Trophoblast cell (in vitro differentiated cells and primary cell): ENCODE data around the gene ERLEC1.
A peak's percentile ranks its signal among the peaks of the same experiment; 100 is the strongest.

Experiments
- DNase-seq, 2 donors: peaks; one replicate each; pipeline ENCODE4 v3.0.0-alpha.2; 2016
- H2AFZ ChIP-seq: 2 replicates; pipeline ENCODE4 v1.6.1; 2013; ENCODE audit warnings: low read length, moderate library complexity, mild to moderate bottlenecking; ENCODE audit not compliant: insufficient read depth, poor library complexity
- H2AK5ac ChIP-seq: 2 replicates; pipeline ENCODE4 v1.6.1; 2013; ENCODE audit warnings: mild to moderate bottlenecking, low read length
- H2BK120ac ChIP-seq: 2 replicates; pipeline ENCODE4 v1.6.1; 2013; ENCODE audit warnings: low read length, mild to moderate bottlenecking, moderate library complexity; ENCODE audit not compliant: insufficient read depth, poor library complexity
- H2BK12ac ChIP-seq: 2 replicates; pipeline ENCODE4 v1.6.1; 2013; ENCODE audit warnings: mild to moderate bottlenecking, low read length, moderate library complexity
- H2BK5ac ChIP-seq: 2 replicates; pipeline ENCODE4 v1.6.1; 2013; ENCODE audit warnings: low read length, low read depth, moderate library complexity, mild to moderate bottlenecking; ENCODE audit not compliant: poor library complexity
- H3K14ac ChIP-seq: 2 replicates; pipeline ENCODE4 v1.6.1; 2013; ENCODE audit warnings: mild to moderate bottlenecking, low read length
- H3K18ac ChIP-seq: 2 replicates; pipeline ENCODE4 v1.6.1; 2013; ENCODE audit warnings: mild to moderate bottlenecking, low read length
- H3K23ac ChIP-seq: 2 replicates; pipeline ENCODE4 v1.6.1; 2013; ENCODE audit warnings: low read length
- H3K27ac ChIP-seq: 2 replicates; pipeline ENCODE4 v1.5.1; 2013; ENCODE audit warnings: low read depth, mild to moderate bottlenecking, inconsistent platforms, low read length, moderate library complexity
- H3K27me3 ChIP-seq: 2 replicates; pipeline ENCODE4 v1.6.1; 2013; ENCODE audit warnings: inconsistent platforms, mild to moderate bottlenecking, low read length, moderate library complexity; ENCODE audit not compliant: insufficient read depth
- H3K36me3 ChIP-seq, 2 experiments: 1 replicate in 1 of 2; 2 replicates in 1 of 2; pipeline ENCODE4 v1.6.1; 2013; ENCODE audit warnings: low read length in 2 of 2, mild to moderate bottlenecking in 2 of 2, moderate library complexity in 1 of 2; ENCODE audit not compliant: insufficient read depth in 2 of 2, control insufficient read depth in 1 of 2
- H3K4ac ChIP-seq: 2 replicates; pipeline ENCODE4 v1.6.1; 2013; ENCODE audit warnings: low read depth, mild to moderate bottlenecking, low read length, moderate library complexity
- H3K4me1 ChIP-seq, 2 experiments: 1 replicate in 1 of 2; 2 replicates in 1 of 2; pipeline ENCODE4 v1.6.1; 2013; ENCODE audit warnings: low read length in 2 of 2, mild to moderate bottlenecking in 2 of 2, moderate library complexity in 1 of 2; ENCODE audit not compliant: insufficient read depth in 2 of 2, control insufficient read depth in 1 of 2
- H3K4me2 ChIP-seq: 2 replicates; pipeline ENCODE4 v1.6.1; 2013; ENCODE audit warnings: inconsistent platforms, mild to moderate bottlenecking, low read length, moderate library complexity
- H3K4me3 ChIP-seq: 2 replicates; pipeline ENCODE4 v1.5.1; 2013; ENCODE audit warnings: mild to moderate bottlenecking, low read depth, low read length, inconsistent platforms
- H3K79me1 ChIP-seq: one replicate; pipeline ENCODE4 v1.6.1; 2013; ENCODE audit warnings: low read length
- H3K79me2 ChIP-seq: 2 replicates; pipeline ENCODE4 v1.6.1; 2013; ENCODE audit warnings: low read length, mild to moderate bottlenecking; ENCODE audit not compliant: control insufficient read depth, insufficient read depth, poor library complexity
- H3K9ac ChIP-seq: 2 replicates; pipeline ENCODE4 v1.6.1; 2013; ENCODE audit warnings: mild to moderate bottlenecking, low read length
- H3K9me3 ChIP-seq: 2 replicates; pipeline ENCODE4 v1.6.1; 2013; ENCODE audit warnings: low read depth, mild to moderate bottlenecking, control low read depth, inconsistent platforms, low read length; ENCODE audit not compliant: insufficient read depth
- H4K12ac ChIP-seq: 2 replicates; pipeline ENCODE4 v1.6.1; 2013; ENCODE audit warnings: low read depth, mild to moderate bottlenecking, low read length, moderate library complexity
- H4K8ac ChIP-seq: 2 replicates; pipeline ENCODE4 v1.6.1; 2013; ENCODE audit warnings: low read depth, mild to moderate bottlenecking, low read length, moderate library complexity
- H4K91ac ChIP-seq: one replicate; pipeline ENCODE4 v1.6.1; 2013; ENCODE audit warnings: low read depth, mild to moderate bottlenecking, low read length, moderate library complexity
- WGBS: extraction: QIAGEN DNeasy Blood & Tissue Kit; methylation state at CpG from one replicate; pipeline ENCODE4 v1.1.7; 2013; ENCODE audit warnings: missing lambda C conversion rate; ENCODE audit not compliant: insufficient read length, insufficient coverage; ENCODE audit errors: extremely low coverage; 5-methylcytosine and 5-hydroxymethylcytosine counted together

Gene ERLEC1

DNA sequence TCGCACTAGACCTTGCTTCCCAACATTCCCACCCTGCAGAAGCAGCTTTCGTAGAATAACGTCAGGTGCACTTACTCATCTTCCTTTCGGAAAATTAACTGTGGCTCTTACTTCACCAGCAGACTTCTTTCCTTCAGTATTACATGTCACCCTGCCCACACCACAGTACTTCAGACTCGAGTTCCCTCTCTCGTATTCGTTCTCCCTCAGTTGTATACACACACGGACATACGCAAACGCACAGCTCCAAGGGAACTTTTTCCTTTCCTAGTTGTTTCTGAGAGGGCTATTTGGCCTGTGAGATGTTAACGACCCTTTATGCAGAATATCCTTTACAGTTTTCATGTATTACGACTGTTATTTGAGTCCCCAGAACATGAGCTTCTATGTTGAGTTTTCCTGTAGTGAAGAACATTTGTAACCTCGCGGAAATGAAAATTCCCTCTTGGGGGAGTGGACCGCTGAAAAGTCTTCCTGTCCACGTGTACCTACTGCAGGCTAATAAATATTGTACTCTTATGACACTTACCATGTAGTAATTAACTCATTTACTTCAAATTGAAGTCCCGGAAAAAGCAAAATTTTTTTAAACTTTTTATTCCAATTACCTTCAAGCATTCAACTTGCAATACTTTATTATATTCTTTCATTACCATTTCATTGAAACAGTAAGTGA lies 908 bp downstream of the ERLEC1 start:
- Histone ChIP-seq H3K18ac (peak overlapping the region; percentile 0), H2AFZ (no peak overlapping the region), H3K79me1 (peaks cover 9% of the 10 kb centered on the region), H3K14ac (peak overlapping the region; percentile 62), H3K4me1 (peaks cover 3 to 7% of the 10 kb centered on the region in 2 experiments), H2AK5ac (no peak overlapping the region), H2BK5ac (no peak overlapping the region), H3K9me3 (no peaks in the 10 kb centered on the region), H3K4ac (peak overlapping the region; percentile 80), H3K27me3 (no peaks in the 10 kb centered on the region), H2BK120ac (no peak overlapping the region), H3K9ac (peak overlapping the region; percentile 87), H2BK12ac (no peak overlapping the region), H4K91ac (peak overlapping the region; percentile 85), H4K12ac (no peak overlapping the region), H3K36me3 (peaks cover 0 to 3% of the 10 kb centered on the region in 2 experiments), H3K23ac (peak overlapping the region; percentile 11), H3K4me3 (peak overlapping the region; percentile 97), H3K27ac (no peak overlapping the region), H3K4me2 (peak overlapping the region; percentile 85), H3K79me2 (peaks cover 11% of the 10 kb centered on the region), H4K8ac (peak overlapping the region; percentile 86)
- no CpG with 5 or more reads among the region's 17 CpGs for WGBS
- peak in 1 of 2 donors; percentile 15 for DNase-seq

GRCh38 chr2:53793261-53793660 lies 6.4 kb downstream of the ERLEC1 start:
- no peaks in the 10 kb centered on the region for H3K9me3 ChIP-seq
- no peak overlapping the region for H3K27ac ChIP-seq
- no peak overlapping the region for H2BK12ac ChIP-seq
- no peak overlapping the region for H2AK5ac ChIP-seq
- no peak overlapping the region for H3K18ac ChIP-seq
- DNase-seq = no peak
- H4K91ac ChIP-seq = no peak overlapping the region
- no peaks in the 10 kb centered on the region for H3K79me1 ChIP-seq
- no peak overlapping the region for H3K4ac ChIP-seq
- H3K4me2 ChIP-seq = no peak overlapping the region
- H2BK5ac ChIP-seq = no peak overlapping the region
- H3K27me3 ChIP-seq = no peaks in the 10 kb centered on the region
- WGBS = no CpG with 5 or more reads among the region's 3 CpGs
- no peak overlapping the region for H2AFZ ChIP-seq
- no peak overlapping the region for H3K23ac ChIP-seq
- H4K8ac ChIP-seq = no peak overlapping the region
- peaks cover 2% of the 10 kb centered on the region for H3K79me2 ChIP-seq
- H3K14ac ChIP-seq = no peak overlapping the region
- no peak overlapping the region for H2BK120ac ChIP-seq
- peaks cover 9 to 17% of the 10 kb centered on the region in 2 experiments for H3K36me3 ChIP-seq
- H3K9ac ChIP-seq = no peak overlapping the region
- H3K4me1 ChIP-seq = peaks cover 2% of the 10 kb centered on the region in 2 experiments
- H3K4me3 ChIP-seq = no peak overlapping the region
- H4K12ac ChIP-seq = no peak overlapping the region

GRCh38 chr2:53793821-53794220 lies 7.0 kb downstream of the ERLEC1 start:
- no peak overlapping the region for H3K14ac ChIP-seq
- no peaks in the 10 kb centered on the region for H3K9me3 ChIP-seq
- H3K79me1 ChIP-seq = no peaks in the 10 kb centered on the region
- no peak overlapping the region for H4K8ac ChIP-seq
- H4K12ac ChIP-seq = no peak overlapping the region
- no peak overlapping the region for H2AK5ac ChIP-seq
- H2BK12ac ChIP-seq = no peak overlapping the region
- no CpG with 5 or more reads among the region's 3 CpGs for WGBS
- no peak overlapping the region for H2BK120ac ChIP-seq
- H2AFZ ChIP-seq = no peak overlapping the region
- no peak overlapping the region for H3K18ac ChIP-seq
- no peaks in the 10 kb centered on the region for H3K4me1 ChIP-seq
- no peak overlapping the region for H3K4ac ChIP-seq
- no peak overlapping the region for H3K27ac ChIP-seq
- no peak overlapping the region for H2BK5ac ChIP-seq
- no peak overlapping the region for H3K4me3 ChIP-seq
- peaks cover 10 to 18% of the 10 kb centered on the region in 2 experiments for H3K36me3 ChIP-seq
- no peak overlapping the region for H4K91ac ChIP-seq
- no peaks in the 10 kb centered on the region for H3K27me3 ChIP-seq
- H3K23ac ChIP-seq = no peak overlapping the region
- no peak overlapping the region for H3K9ac ChIP-seq
- no peak for DNase-seq
- H3K4me2 ChIP-seq = no peak overlapping the region
- H3K79me2 ChIP-seq = no peaks in the 10 kb centered on the region

DNA sequence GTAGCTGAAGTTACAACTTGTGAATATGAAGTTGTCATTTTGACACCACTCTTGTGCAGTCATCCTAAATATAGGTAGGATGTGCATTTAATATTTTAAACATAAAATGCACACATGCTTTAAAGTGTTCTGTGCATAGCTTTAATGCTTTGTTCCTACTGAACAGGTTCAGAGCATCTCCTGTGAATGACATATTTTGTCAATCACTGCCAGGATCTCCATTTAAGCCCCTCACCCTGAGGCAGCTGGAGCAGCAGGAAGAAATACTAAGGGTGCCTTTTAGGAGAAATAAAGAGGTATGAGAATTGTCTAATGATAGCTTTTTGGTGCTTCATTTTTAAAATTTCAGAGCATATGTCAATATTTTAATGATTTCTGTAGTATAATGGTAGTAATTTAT lies 14.7 kb downstream of the ERLEC1 start:
- no peak overlapping the region for H2AFZ ChIP-seq
- no peak overlapping the region for H4K91ac ChIP-seq
- H3K4me2 ChIP-seq = no peak overlapping the region
- no peaks in the 10 kb centered on the region for H3K79me1 ChIP-seq
- no peak overlapping the region for H4K12ac ChIP-seq
- no peak overlapping the region for H3K4me3 ChIP-seq
- no peak overlapping the region for H2BK5ac ChIP-seq
- no peak overlapping the region for H3K18ac ChIP-seq
- H2BK12ac ChIP-seq = no peak overlapping the region
- no peak overlapping the region for H4K8ac ChIP-seq
- no peak overlapping the region for H3K27ac ChIP-seq
- no peak overlapping the region for H3K23ac ChIP-seq
- H3K36me3 ChIP-seq = peaks cover 15 to 17% of the 10 kb centered on the region in 2 experiments
- H3K14ac ChIP-seq = no peak overlapping the region
- H3K9ac ChIP-seq = no peak overlapping the region
- H2AK5ac ChIP-seq = no peak overlapping the region
- no peak overlapping the region for H3K4ac ChIP-seq
- H2BK120ac ChIP-seq = no peak overlapping the region
- H3K79me2 ChIP-seq = no peaks in the 10 kb centered on the region
- H3K27me3 ChIP-seq = no peaks in the 10 kb centered on the region
- H3K9me3 ChIP-seq = no peaks in the 10 kb centered on the region
- no peaks in the 10 kb centered on the region for H3K4me1 ChIP-seq
- DNase-seq = no peak
